H1 (cell line): ENCODE measurements around the gene PPP1R1C. TPM values are rescaled to one million over a fixed set of nuclear protein-coding genes. Genes with fewer than 3 reads are reported as not detected.

Experiments
- CTCF ChIA-PET: fragments of 300-600 bp; sonication (Branson Sonifier 250); formaldehyde crosslinking; loops from one replicate; lab custom pipeline; 2021; ENCODE audit not compliant: partially characterized antibody; lab: Charles Lee
- POLR2A ChIA-PET: fragments of 300-600 bp; sonication (Branson Sonifier 250); formaldehyde crosslinking; loops from one replicate; lab custom pipeline; 2021; ENCODE audit warnings: inconsistent platforms; ENCODE audit not compliant: partially characterized antibody; lab: Charles Lee
- DNase-seq, 2 experiments: peaks; one replicate each; pipeline versions ENCODE4 v3.0.0 to v3.0.0-alpha.2; 2010 to 2022; ENCODE audit warnings: low spot score in 2 of 2, low read depth in 1 of 2, mixed read lengths in 1 of 2
- FAIRE-seq: peaks from 2 replicates; lab custom pipeline; 2011; peaks lifted over from hg19 to GRCh38; lab: Jason Lieb, UNC
- H2AFZ ChIP-seq: 2 replicates; pipeline ENCODE4 v1.8.1; 2012; ENCODE audit warnings: low read length, inconsistent platforms
- H2AK5ac ChIP-seq: 2 replicates; pipeline ENCODE4 v1.6.1; 2013; ENCODE audit warnings: low read depth, low read length
- H2BK120ac ChIP-seq: replicated peaks from 2 replicates; pipeline ENCODE3; 2013; ENCODE audit warnings: low read depth, low read length, inconsistent platforms
- H2BK12ac ChIP-seq: 2 replicates; pipeline ENCODE4 v1.6.1; 2013; ENCODE audit warnings: low read depth, low read length
- H2BK15ac ChIP-seq: 2 replicates; pipeline ENCODE4 v1.6.1; 2013; ENCODE audit warnings: low read length
- H2BK20ac ChIP-seq: 2 replicates; pipeline ENCODE4 v1.6.1; 2013; ENCODE audit warnings: low read length
- H2BK5ac ChIP-seq: 2 replicates; pipeline ENCODE4 v1.6.1; 2013; ENCODE audit warnings: low read depth, low read length
- H3K14ac ChIP-seq: 2 replicates; pipeline ENCODE4 v1.6.1; 2013; ENCODE audit warnings: inconsistent platforms; ENCODE audit not compliant: insufficient read length
- H3K18ac ChIP-seq: 2 replicates; pipeline ENCODE4 v1.6.1; 2013; ENCODE audit warnings: low read length; ENCODE audit errors: extremely low read depth
- H3K23ac ChIP-seq: 2 replicates; pipeline ENCODE4 v1.6.1; 2013; ENCODE audit warnings: inconsistent platforms; ENCODE audit not compliant: insufficient read length
- H3K23me2 ChIP-seq: 2 replicates; pipeline ENCODE4 v1.6.1; 2013; ENCODE audit warnings: low read depth, low read length
- H3K27ac ChIP-seq: 2 replicates; pipeline ENCODE4 v1.6.1; 2011; ENCODE audit warnings: low read depth, low read length, inconsistent platforms
- H3K27me3 ChIP-seq, 4 experiments: replicated peaks in 1 of 4; 1 replicate in 1 of 4; 2 replicates in 3 of 4; pipeline versions ENCODE4 v1.6.1 to v1.8.1; 2011 to 2013; ENCODE audit warnings: low read length in 3 of 4, mild to moderate bottlenecking in 3 of 4, inconsistent platforms in 2 of 4, mixed read lengths in 2 of 4, moderate library complexity in 1 of 4; ENCODE audit not compliant: control insufficient read depth in 3 of 4, insufficient read depth in 3 of 4; ENCODE audit errors: extremely low read depth in 1 of 4
- H3K36me3 ChIP-seq, 4 experiments: 2 replicates each; pipeline versions ENCODE4 v1.6.1 to v1.8.1; 2011 to 2013; ENCODE audit warnings: mild to moderate bottlenecking in 4 of 4, low read length in 3 of 4, moderate library complexity in 2 of 4, control low read depth in 1 of 4, inconsistent platforms in 1 of 4; ENCODE audit not compliant: insufficient read depth in 4 of 4, control insufficient read depth in 2 of 4
- H3K4ac ChIP-seq: replicated peaks from 2 replicates; pipeline ENCODE3; 2013; ENCODE audit warnings: low read length, low read depth, mixed read lengths, inconsistent platforms; ENCODE audit not compliant: insufficient read length
- H3K4me1 ChIP-seq, 4 experiments: replicated peaks in 1 of 4; 1 replicate in 1 of 4; 2 replicates in 3 of 4; pipeline versions ENCODE4 v1.6.1 to v1.8.1; 2011 to 2013; ENCODE audit warnings: low read length in 3 of 4, inconsistent platforms in 2 of 4, mixed read lengths in 1 of 4; ENCODE audit not compliant: insufficient read depth in 4 of 4, control insufficient read depth in 3 of 4
- H3K4me2 ChIP-seq, 2 experiments: 2 replicates each; pipeline versions ENCODE4 v1.6.1 to v1.8.1; 2011 to 2013; ENCODE audit warnings: low read depth in 2 of 2, low read length in 2 of 2, control low read depth in 1 of 2, inconsistent platforms in 1 of 2, mild to moderate bottlenecking in 1 of 2; ENCODE audit not compliant: insufficient read depth in 1 of 2
- H3K4me3 ChIP-seq, 4 experiments: fragments of 200-600, 300-600 bp in 1 of 4; sonication (generic), shearing (Covaris generic), sonication (Bioruptor Twin) in 1 of 4; 2 replicates each; pipeline versions ENCODE4 v1.5.1 to v1.8.1; 2011 to 2016; ENCODE audit warnings: low read length in 4 of 4, low read depth in 3 of 4, control low read depth in 2 of 4, inconsistent platforms in 2 of 4, mild to moderate bottlenecking in 2 of 4, mixed read lengths in 1 of 4, moderate library complexity in 1 of 4; ENCODE audit not compliant: insufficient read depth in 2 of 4; ENCODE audit errors: extremely low read depth in 1 of 4
- H3K56ac ChIP-seq: replicated peaks from 2 replicates; pipeline ENCODE3; 2013; ENCODE audit warnings: low read depth, mild to moderate bottlenecking, mixed read lengths, low read length, inconsistent platforms; ENCODE audit not compliant: insufficient read length
- H3K79me1 ChIP-seq: 2 replicates; pipeline ENCODE4 v1.6.1; 2013; ENCODE audit warnings: low read depth, low read length, control low read depth
- H3K79me2 ChIP-seq, 2 experiments: 2 replicates each; pipeline versions ENCODE4 v1.6.1 to v1.8.1; 2012 to 2013; ENCODE audit warnings: low read length in 2 of 2, mild to moderate bottlenecking in 2 of 2, inconsistent platforms in 1 of 2; ENCODE audit not compliant: insufficient read depth in 2 of 2, control insufficient read depth in 1 of 2
- H3K9ac ChIP-seq, 4 experiments: replicated peaks in 1 of 4; 1 replicate in 1 of 4; 2 replicates in 3 of 4; pipeline versions ENCODE4 v1.6.1 to v1.8.1; 2011 to 2013; ENCODE audit warnings: low read depth in 3 of 4, low read length in 3 of 4, control low read depth in 2 of 4, mild to moderate bottlenecking in 2 of 4, moderate library complexity in 2 of 4, inconsistent platforms in 1 of 4; ENCODE audit errors: extremely low read depth in 1 of 4
- H3K9me3 ChIP-seq, 2 experiments: 2 replicates each; pipeline versions ENCODE4 v1.6.1 to v1.8.1; 2012 to 2013; ENCODE audit warnings: mild to moderate bottlenecking in 2 of 2, moderate library complexity in 2 of 2, control low read depth in 1 of 2, inconsistent platforms in 1 of 2, low read depth in 1 of 2, low read length in 1 of 2, mixed read lengths in 1 of 2; ENCODE audit not compliant: insufficient read depth in 2 of 2
- H4K20me1 ChIP-seq, 2 experiments: replicated peaks in 1 of 2; 2 replicates each; pipeline versions ENCODE3 to v1.8.1; 2011 to 2013; ENCODE audit warnings: inconsistent platforms in 2 of 2, low read length in 2 of 2, mild to moderate bottlenecking in 1 of 2; ENCODE audit not compliant: insufficient read depth in 2 of 2, control insufficient read depth in 1 of 2
- H4K5ac ChIP-seq: 2 replicates; pipeline ENCODE4 v1.6.1; 2013; ENCODE audit warnings: low read length, low read depth, mixed read lengths, inconsistent platforms; ENCODE audit not compliant: insufficient read length
- H4K8ac ChIP-seq: 2 replicates; pipeline ENCODE4 v1.8.0; 2013; ENCODE audit warnings: mild to moderate bottlenecking, moderate library complexity, low read length, inconsistent platforms; ENCODE audit not compliant: insufficient read depth; ENCODE audit errors: extremely low read depth
- H4K91ac ChIP-seq: replicated peaks from 2 replicates; pipeline ENCODE3; 2013; ENCODE audit warnings: low read length, mixed read lengths, inconsistent platforms; ENCODE audit not compliant: insufficient read length
- CHD7 ChIP-seq: fragments of 300-600 bp; sonication (generic); IDR thresholded peaks from 2 replicates; pipeline ENCODE4 v1.7.1; 2012; ENCODE audit warnings: low read length, moderate library complexity, mild to moderate bottlenecking, inconsistent platforms; ENCODE audit not compliant: insufficient replicate concordance
- WGBS, 2 experiments: shearing (Covaris generic) in 1 of 2; methylation state at CpG; one replicate each; pipeline versions ENCODE4 v1.1.6 to v1.1.7; 2013 to 2015; ENCODE audit warnings: low lambda C conversion rate in 2 of 2, mixed read lengths in 2 of 2, inconsistent platforms in 1 of 2, low coverage in 1 of 2, missing lambda C conversion rate in 1 of 2; ENCODE audit not compliant: insufficient replicate concordance in 2 of 2, insufficient coverage in 1 of 2, insufficient read length in 1 of 2; ENCODE audit errors: extremely low coverage in 1 of 2, missing lambda C conversion rate in 1 of 2; 5-methylcytosine and 5-hydroxymethylcytosine counted together
- polyA plus RNA-seq, 7 experiments: library from polyadenylated mRNA; depleted of rRNA in 3 of 7; stranded (reverse) in 5 of 7; unstranded in 2 of 7; fragments of >200 nt in 5 of 7; fragments of 200-250 nt in 2 of 7; gene quantifications; 1 replicate in 5 of 7; 2 replicates in 1 of 7; 4 replicates in 1 of 7; pipeline versions ENCODE4 v1.2.1 to v1.2.3, GENCODE V29; 2011 to 2013; ENCODE audit warnings: missing spikeins in 2 of 7, mixed read lengths in 2 of 7
- total RNA-seq: library from RNA; stranded (reverse); fragmentation: NEBNext Ultra II Directional; extraction: Animal tissue kit (Norgen Biotek cat#: 25700); gene quantifications from 2 replicates; pipeline ENCODE4 v1.2.1, GENCODE V29; 2021

PPP1R1C gene
- total and polyA plus RNA-seq, 2 of the 8 experiments (the other 6 are each of a cell fraction or from before 2014, with no cell fraction given), result 1.3 to 5.3 TPM

- Histone ChIP-seq H3K79me1 (no peaks in the 10 kb centered on the region), H3K18ac (no peak overlapping the region), H3K36me3 (no peaks in the 10 kb centered on the region), H3K79me2 (no peaks in the 10 kb centered on the region), H3K56ac (no peak overlapping the region), H3K9me3 (no peaks in the 10 kb centered on the region), H3K27me3 (no peaks in the 10 kb centered on the region), H4K5ac (no peak overlapping the region), H2BK12ac (no peak overlapping the region), H3K23me2 (no peaks in the 10 kb centered on the region), H2BK5ac (no peak overlapping the region), H3K27ac (no peak overlapping the region), H4K91ac (no peak overlapping the region), H3K4me2 (no peak overlapping the region), H2BK120ac (no peak overlapping the region), H3K4ac (no peak overlapping the region), H3K14ac (no peak overlapping the region), H2AFZ (no peak overlapping the region), H2AK5ac (no peak overlapping the region), H2BK15ac (no peak overlapping the region), H2BK20ac (no peak overlapping the region), H3K9ac (no peak overlapping the region), H4K20me1 (no peaks in the 10 kb centered on the region), H3K23ac (no peak overlapping the region), H4K8ac (no peak overlapping the region), H3K4me1 (no peaks in the 10 kb centered on the region), H3K4me3 (no peak overlapping the region)
- FAIRE-seq (no peak), DNase-seq (no peak)
- 96% methylated on average over 8 of the region's 8 CpGs; no CpG with 5 or more reads in 1 of the 2 experiments for WGBS, 2 experiments
- CTCF ChIA-PET, result no interaction called here
- POLR2A ChIA-PET, result no interaction called here
- TF ChIP-seq CHD7, result no peak
Observed at GRCh38 chr2:181944914-181945291, 40.8 kb upstream of the PPP1R1C start.
